SK-N-SH (cell line): ENCODE data around the gene PCED1B. TPM values are rescaled to one million over a fixed set of nuclear protein-coding genes. Genes with fewer than 3 reads are reported as not detected.

Experiments
- CTCF ChIA-PET: fragments of 300-600, 350-600 bp; formaldehyde crosslinking; extraction: SDS; loops from one replicate; lab custom pipeline; 2021; lab: Yijun Ruan, JAX
- POLR2A ChIA-PET: fragments of 350-600 bp; sonication (Branson Sonifier 250); formaldehyde crosslinking; extraction: SDS; loops from one replicate; lab custom pipeline; 2020; ENCODE audit warnings: antibody characterized with exemption, inconsistent platforms; lab: Yijun Ruan, JAX
- DNase-seq: peaks from one replicate; pipeline ENCODE4 v3.0.0; 2012
- H2AFZ ChIP-seq: fragments of 200-600 bp; sonication (generic); 2 replicates; pipeline ENCODE4 v1.8.1; 2016; ENCODE audit warnings: antibody characterized with exemption, mild to moderate bottlenecking, low read depth
- H3F3A ChIP-seq: fragments of 200-600 bp; sonication (generic); replicated peaks from 2 replicates; pipeline ENCODE3; 2016; ENCODE audit warnings: antibody characterized with exemption, mild to moderate bottlenecking; ENCODE audit not compliant: insufficient read depth
- H3K27ac ChIP-seq, 2 experiments: fragments of 200-500 bp in 1 of 2; fragments of 200-600 bp in 1 of 2; sonication (Bioruptor generic) in 1 of 2; sonication (generic), shearing (Covaris generic) in 1 of 2; 2 replicates each; pipeline versions ENCODE4 v1.5.1 to v1.6.1; 2014 to 2016; ENCODE audit warnings: low read depth in 2 of 2, inconsistent platforms in 1 of 2, low read length in 1 of 2, mild to moderate bottlenecking in 1 of 2, mixed read lengths in 1 of 2
- H3K27me3 ChIP-seq: fragments of 200-600 bp; sonication (generic), shearing (Covaris generic); 2 replicates; pipeline ENCODE4 v1.6.1; 2016; ENCODE audit warnings: mixed run types; ENCODE audit not compliant: insufficient read depth
- H3K36me3 ChIP-seq, 2 experiments: fragments of 200-500 bp in 1 of 2; fragments of 200-600 bp in 1 of 2; sonication (Bioruptor generic) in 1 of 2; sonication (generic) in 1 of 2; replicated peaks in 1 of 2; 2 replicates each; pipeline versions ENCODE3 to v1.5.1; 2014 to 2016; ENCODE audit warnings: low read length in 1 of 2, mild to moderate bottlenecking in 1 of 2; ENCODE audit not compliant: insufficient read depth in 2 of 2, control insufficient read depth in 1 of 2
- H3K4me1 ChIP-seq, 2 experiments: fragments of 200-500 bp in 1 of 2; fragments of 200-600 bp in 1 of 2; sonication (Bioruptor generic) in 1 of 2; sonication (generic), shearing (Covaris generic) in 1 of 2; 2 replicates each; pipeline versions ENCODE4 v1.5.1 to v1.6.1; 2014 to 2016; ENCODE audit warnings: low read depth in 1 of 2, low read length in 1 of 2, mixed run types in 1 of 2; ENCODE audit not compliant: insufficient read depth in 2 of 2, control insufficient read depth in 1 of 2
- H3K4me2 ChIP-seq: fragments of 200-600 bp; sonication (generic), shearing (Covaris generic); 2 replicates; pipeline ENCODE4 v1.6.1; 2017; ENCODE audit warnings: mixed run types
- H3K4me3 ChIP-seq, 2 experiments: fragments of 200-500 bp in 1 of 2; fragments of 200-600 bp in 1 of 2; sonication (Bioruptor generic) in 1 of 2; sonication (generic), shearing (Covaris generic) in 1 of 2; 2 replicates each; pipeline versions ENCODE4 v1.5.1 to v1.8.1; 2014 to 2016; ENCODE audit warnings: low read depth in 2 of 2, inconsistent platforms in 1 of 2, low read length in 1 of 2, mild to moderate bottlenecking in 1 of 2, mixed read lengths in 1 of 2, moderate library complexity in 1 of 2
- H3K79me2 ChIP-seq: fragments of 200-600 bp; sonication (generic); 2 replicates; pipeline ENCODE4 v1.8.1; 2017; ENCODE audit warnings: mild to moderate bottlenecking; ENCODE audit not compliant: insufficient read depth
- H3K9ac ChIP-seq: fragments of 200-600 bp; sonication (generic); 2 replicates; pipeline ENCODE4 v1.6.1; 2017; ENCODE audit warnings: mixed run types
- H3K9me2 ChIP-seq: fragments of 200-600 bp; sonication (generic); 2 replicates; pipeline ENCODE4 v1.6.1; 2017; ENCODE audit warnings: mixed run types
- H3K9me3 ChIP-seq: fragments of 200-600 bp; sonication (generic); 2 replicates; pipeline ENCODE4 v1.6.1; 2017; ENCODE audit warnings: mixed run types, mild to moderate bottlenecking, moderate library complexity
- H4K20me1 ChIP-seq: fragments of 200-600 bp; sonication (generic); 2 replicates; pipeline ENCODE4 v1.6.1; 2017; ENCODE audit warnings: mild to moderate bottlenecking, mixed run types; ENCODE audit not compliant: insufficient read depth
- CHD2 ChIP-seq: fragments of 150-350 bp; IDR thresholded peaks from 2 replicates; pipeline ENCODE4 v1.6.1; 2018; ENCODE audit warnings: low read length; ENCODE audit not compliant: partially characterized antibody
- EP300 ChIP-seq, 2 experiments: IDR thresholded peaks; 2 replicates each; pipeline versions ENCODE4 v1.4.0 to v1.6.1; 2012; ENCODE audit warnings: borderline replicate concordance in 1 of 2, low read depth in 1 of 2, low read length in 1 of 2
- EZH2phosphoT487 ChIP-seq: fragments of 200-600 bp; sonication (generic); IDR thresholded peaks from 2 replicates; pipeline ENCODE4 v1.6.1; 2017; ENCODE audit warnings: low read depth, mixed run types, mild to moderate bottlenecking, antibody characterized with exemption, moderate library complexity, borderline replicate concordance
- FOSL2 ChIP-seq: IDR thresholded peaks from 2 replicates; pipeline ENCODE4 v1.4.0; 2012; ENCODE audit warnings: low read depth, mild to moderate bottlenecking, moderate library complexity, borderline replicate concordance
- FOXJ3 ChIP-seq: sonication (generic); formaldehyde crosslinking; IDR thresholded peaks from 2 replicates; pipeline ENCODE4 v1.5.1; 2020; ENCODE audit warnings: mild to moderate bottlenecking, missing genetic modification reagents
- FOXM1 ChIP-seq: IDR thresholded peaks from 2 replicates; pipeline ENCODE4 v1.4.0; 2012; ENCODE audit warnings: low read depth, mild to moderate bottlenecking
- JUND ChIP-seq: IDR thresholded peaks from 2 replicates; pipeline ENCODE4 v1.4.0; 2012
- MEF2A ChIP-seq: IDR thresholded peaks from 2 replicates; pipeline ENCODE4 v1.4.0; 2012; ENCODE audit warnings: low read depth, borderline replicate concordance
- NFIC ChIP-seq: IDR thresholded peaks from 2 replicates; pipeline ENCODE4 v1.4.0; 2012; ENCODE audit warnings: borderline replicate concordance
- NRF1 ChIP-seq: IDR thresholded peaks from 2 replicates; pipeline ENCODE4 v1.6.1; 2012; ENCODE audit warnings: low read depth, mild to moderate bottlenecking, low read length
- POLR2AphosphoS5 ChIP-seq: IDR thresholded peaks from 2 replicates; pipeline ENCODE4 v1.6.1; 2012; ENCODE audit warnings: low read depth, low read length
- SIN3A ChIP-seq: IDR thresholded peaks from 2 replicates; pipeline ENCODE4 v1.6.1; 2012; ENCODE audit warnings: low read depth, mild to moderate bottlenecking, low read length, moderate library complexity, borderline replicate concordance
- SMC3 ChIP-seq: IDR thresholded peaks from 2 replicates; pipeline ENCODE4 v1.6.1; 2012; ENCODE audit warnings: low read depth, low read length, improper control_type of control experiment
- TAF1 ChIP-seq: IDR thresholded peaks from 2 replicates; pipeline ENCODE4 v1.6.1; 2012; ENCODE audit warnings: low read depth, mild to moderate bottlenecking, low read length, moderate library complexity, borderline replicate concordance
- TCF12 ChIP-seq: IDR thresholded peaks from 2 replicates; pipeline ENCODE4 v1.4.0; 2012
- YY1 ChIP-seq: IDR thresholded peaks from 2 replicates; pipeline ENCODE4 v1.4.0; 2012; ENCODE audit warnings: low read depth, mild to moderate bottlenecking
- WGBS: methylation state at CpG from one replicate; pipeline ENCODE4 v1.1.6; 2017; ENCODE audit warnings: low lambda C conversion rate; 5-methylcytosine and 5-hydroxymethylcytosine counted together
- polyA plus RNA-seq, 3 experiments: library from polyadenylated mRNA; depleted of rRNA; stranded (reverse); fragments of >200 nt; gene quantifications; 2 replicates each; pipeline ENCODE4 v1.2.3, GENCODE V29; 2012
- TF ChIP-seq, protein P1 (sequence below): IDR thresholded peaks from 2 replicates; pipeline ENCODE4; 2012
- TF ChIP-seq, protein P2 (sequence below): IDR thresholded peaks from 2 replicates; pipeline ENCODE4 v1.4.0; 2012; ENCODE audit warnings: low read depth
- TF ChIP-seq, protein P3 (sequence below): fragments of 150-350 bp; IDR thresholded peaks from 2 replicates; pipeline ENCODE4 v1.6.1; 2016; ENCODE audit warnings: mild to moderate bottlenecking, low read depth, low read length
- TF ChIP-seq, protein P4 (sequence below): IDR thresholded peaks from 2 replicates; pipeline ENCODE4 v1.6.1; 2012; ENCODE audit warnings: mild to moderate bottlenecking, low read depth, low read length, moderate library complexity

PCED1B gene
- polyA plus RNA-seq, 1 of the 3 experiments (the other 2 are of a cell fraction) = 0.21 TPM

DNA sequence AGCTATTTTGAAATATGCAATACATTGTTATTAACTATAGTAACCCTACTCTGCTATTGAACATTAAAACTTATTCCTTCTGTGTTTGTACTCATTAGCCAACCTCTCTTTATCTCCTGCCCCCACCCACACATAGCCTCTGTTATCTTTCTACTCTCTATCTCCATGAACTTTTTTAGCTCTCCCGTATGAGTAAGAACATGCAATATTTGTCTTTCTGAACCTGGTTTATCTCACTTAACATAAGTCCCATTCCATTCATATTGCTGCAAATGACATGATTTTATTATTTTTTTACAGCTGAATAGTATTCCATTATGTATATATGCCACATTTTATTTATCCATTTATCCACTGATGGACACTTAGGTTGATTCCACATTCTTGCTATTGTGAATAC is 79.4 kb downstream of the PCED1B start (continued):
- TF ChIP-seq CHD2 = no peak
- TF ChIP-seq SMC3 = no peak
- TF ChIP-seq FOXM1 = no peak
- TF ChIP-seq EZH2phosphoT487 = no peak
- TF ChIP-seq EP300 (IDR thresholded peaks at IDR 0.05; ENCODE audit: borderline replicate concordance in 1 of 2, low read depth in 1 of 2, low read length in 1 of 2) = no peak
- TF ChIP-seq SIN3A = no peak
- no peak for TF ChIP-seq MEF2A
- TF ChIP-seq TAF1 = no peak
- no peak for TF ChIP-seq JUND
- TF ChIP-seq POLR2AphosphoS5 = no peak
- no peak for TF ChIP-seq NRF1
- TF ChIP-seq TCF12 = no peak
- TF ChIP-seq, protein P1, sequence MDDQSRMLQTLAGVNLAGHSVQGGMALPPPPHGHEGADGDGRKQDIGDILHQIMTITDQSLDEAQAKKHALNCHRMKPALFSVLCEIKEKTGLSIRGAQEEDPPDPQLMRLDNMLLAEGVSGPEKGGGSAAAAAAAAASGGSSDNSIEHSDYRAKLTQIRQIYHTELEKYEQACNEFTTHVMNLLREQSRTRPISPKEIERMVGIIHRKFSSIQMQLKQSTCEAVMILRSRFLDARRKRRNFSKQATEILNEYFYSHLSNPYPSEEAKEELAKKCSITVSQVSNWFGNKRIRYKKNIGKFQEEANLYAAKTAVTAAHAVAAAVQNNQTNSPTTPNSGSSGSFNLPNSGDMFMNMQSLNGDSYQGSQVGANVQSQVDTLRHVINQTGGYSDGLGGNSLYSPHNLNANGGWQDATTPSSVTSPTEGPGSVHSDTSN = no peak
- no peak for TF ChIP-seq FOXJ3
- no peak for TF ChIP-seq YY1

DNA sequence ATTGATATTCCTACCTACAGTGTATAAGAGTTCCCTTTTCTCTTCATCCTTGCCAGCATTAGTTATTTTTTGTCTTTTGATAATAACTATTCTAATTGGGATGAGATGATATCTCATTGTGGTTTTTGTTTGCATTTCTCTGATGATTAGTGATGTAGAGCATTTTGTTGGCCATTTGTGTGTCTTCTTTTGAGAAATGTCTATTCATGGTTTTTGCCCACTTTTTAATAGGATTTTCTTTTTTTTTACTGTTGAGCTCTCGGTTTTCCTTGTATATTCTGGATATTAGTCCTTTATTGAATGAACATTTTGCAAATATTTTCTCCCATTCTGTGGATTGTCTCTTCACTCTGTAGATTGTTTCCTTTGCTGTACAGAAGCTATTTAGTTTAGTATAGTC is 79.9 kb downstream of the PCED1B start:
- no peaks in the 10 kb centered on the region for H3K9me2 ChIP-seq
- POLR2A ChIA-PET = no interaction called here
- H3F3A ChIP-seq = no peaks in the 10 kb centered on the region
- H3K4me2 ChIP-seq = no peak overlapping the region
- DNase-seq = no peak
- no peaks in the 10 kb centered on the region for H3K79me2 ChIP-seq
- H3K27me3 ChIP-seq = no peaks in the 10 kb centered on the region
- H3K9me3 ChIP-seq = no peaks in the 10 kb centered on the region
- H3K4me1 ChIP-seq = no peaks in the 10 kb centered on the region
- TF ChIP-seq NRF1 (no peak), NFIC (no peak), FOSL2 (no peak), JUND (no peak), SMC3 (no peak), TAF1 (no peak), FOXJ3 (no peak)
- TF ChIP-seq, protein P2, sequence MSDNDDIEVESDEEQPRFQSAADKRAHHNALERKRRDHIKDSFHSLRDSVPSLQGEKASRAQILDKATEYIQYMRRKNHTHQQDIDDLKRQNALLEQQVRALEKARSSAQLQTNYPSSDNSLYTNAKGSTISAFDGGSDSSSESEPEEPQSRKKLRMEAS = no peak
- TF ChIP-seq, protein P3, sequence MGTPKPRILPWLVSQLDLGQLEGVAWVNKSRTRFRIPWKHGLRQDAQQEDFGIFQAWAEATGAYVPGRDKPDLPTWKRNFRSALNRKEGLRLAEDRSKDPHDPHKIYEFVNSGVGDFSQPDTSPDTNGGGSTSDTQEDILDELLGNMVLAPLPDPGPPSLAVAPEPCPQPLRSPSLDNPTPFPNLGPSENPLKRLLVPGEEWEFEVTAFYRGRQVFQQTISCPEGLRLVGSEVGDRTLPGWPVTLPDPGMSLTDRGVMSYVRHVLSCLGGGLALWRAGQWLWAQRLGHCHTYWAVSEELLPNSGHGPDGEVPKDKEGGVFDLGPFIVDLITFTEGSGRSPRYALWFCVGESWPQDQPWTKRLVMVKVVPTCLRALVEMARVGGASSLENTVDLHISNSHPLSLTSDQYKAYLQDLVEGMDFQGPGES = no peak
- TF ChIP-seq, protein P4, sequence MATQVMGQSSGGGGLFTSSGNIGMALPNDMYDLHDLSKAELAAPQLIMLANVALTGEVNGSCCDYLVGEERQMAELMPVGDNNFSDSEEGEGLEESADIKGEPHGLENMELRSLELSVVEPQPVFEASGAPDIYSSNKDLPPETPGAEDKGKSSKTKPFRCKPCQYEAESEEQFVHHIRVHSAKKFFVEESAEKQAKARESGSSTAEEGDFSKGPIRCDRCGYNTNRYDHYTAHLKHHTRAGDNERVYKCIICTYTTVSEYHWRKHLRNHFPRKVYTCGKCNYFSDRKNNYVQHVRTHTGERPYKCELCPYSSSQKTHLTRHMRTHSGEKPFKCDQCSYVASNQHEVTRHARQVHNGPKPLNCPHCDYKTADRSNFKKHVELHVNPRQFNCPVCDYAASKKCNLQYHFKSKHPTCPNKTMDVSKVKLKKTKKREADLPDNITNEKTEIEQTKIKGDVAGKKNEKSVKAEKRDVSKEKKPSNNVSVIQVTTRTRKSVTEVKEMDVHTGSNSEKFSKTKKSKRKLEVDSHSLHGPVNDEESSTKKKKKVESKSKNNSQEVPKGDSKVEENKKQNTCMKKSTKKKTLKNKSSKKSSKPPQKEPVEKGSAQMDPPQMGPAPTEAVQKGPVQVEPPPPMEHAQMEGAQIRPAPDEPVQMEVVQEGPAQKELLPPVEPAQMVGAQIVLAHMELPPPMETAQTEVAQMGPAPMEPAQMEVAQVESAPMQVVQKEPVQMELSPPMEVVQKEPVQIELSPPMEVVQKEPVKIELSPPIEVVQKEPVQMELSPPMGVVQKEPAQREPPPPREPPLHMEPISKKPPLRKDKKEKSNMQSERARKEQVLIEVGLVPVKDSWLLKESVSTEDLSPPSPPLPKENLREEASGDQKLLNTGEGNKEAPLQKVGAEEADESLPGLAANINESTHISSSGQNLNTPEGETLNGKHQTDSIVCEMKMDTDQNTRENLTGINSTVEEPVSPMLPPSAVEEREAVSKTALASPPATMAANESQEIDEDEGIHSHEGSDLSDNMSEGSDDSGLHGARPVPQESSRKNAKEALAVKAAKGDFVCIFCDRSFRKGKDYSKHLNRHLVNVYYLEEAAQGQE = no peak
- no peak overlapping the region for H2AFZ ChIP-seq
- no peaks in the 10 kb centered on the region for H3K36me3 ChIP-seq
- no peak overlapping the region for H3K27ac ChIP-seq
- 10% methylated on average over 1 of the region's 1 CpG for WGBS
- no peaks in the 10 kb centered on the region for H4K20me1 ChIP-seq
- no peak overlapping the region for H3K4me3 ChIP-seq
- CTCF ChIA-PET = no interaction called here
- H3K9ac ChIP-seq = no peak overlapping the region
